Natural killer cell (primary cell): ENCODE data around the gene TMEM120B. TPM values are rescaled to one million over a fixed set of nuclear protein-coding genes. Genes with fewer than 3 reads are reported as not detected.
A peak's percentile ranks its signal among the peaks of the same experiment; 100 is the strongest.

Experiments used
- ATAC-seq, 3 donors: fragments of 150-1000 bp in 2 of 3; fragments of 200-7000 bp in 1 of 3; cut with Tn5 transposase; 1 replicate in 1 of 3; 2 replicates in 2 of 3; pipeline ENCODE4 v1.10.0; 2021; ENCODE audit warnings: mild to moderate bottlenecking in 2 of 3, moderate library complexity in 2 of 3
- DNase-seq, 2 donors: peaks; one replicate each; pipeline versions ENCODE4 v3.0.0 to v3.0.0-alpha.2; 2013 to 2021; ENCODE audit warnings: mixed read lengths in 1 of 2
- H3K27ac ChIP-seq: one replicate; pipeline ENCODE4 v1.5.1; 2013; ENCODE audit warnings: mild to moderate bottlenecking, low read length
- H3K27me3 ChIP-seq: one replicate; pipeline ENCODE4 v1.6.1; 2013; ENCODE audit warnings: low read length; ENCODE audit not compliant: control insufficient read depth, insufficient read depth
- H3K36me3 ChIP-seq: one replicate; pipeline ENCODE4 v1.6.1; 2013; ENCODE audit warnings: low read length; ENCODE audit not compliant: control insufficient read depth, insufficient read depth
- H3K4me1 ChIP-seq: one replicate; pipeline ENCODE4 v1.6.1; 2013; ENCODE audit warnings: low read length; ENCODE audit not compliant: control insufficient read depth, insufficient read depth
- H3K4me3 ChIP-seq: one replicate; pipeline ENCODE4 v1.5.1; 2013; ENCODE audit warnings: low read length
- H3K9me3 ChIP-seq: one replicate; pipeline ENCODE4 v1.6.1; 2013; ENCODE audit warnings: low read length; ENCODE audit not compliant: control insufficient read depth, insufficient read depth
- H3K27ac Mint-ChIP-seq, 2 donors: one replicate each; pipeline ENCODE4 v1.8.0; 2022; ENCODE audit warnings: mild to moderate bottlenecking in 2 of 2, mixed read lengths in 2 of 2, moderate library complexity in 1 of 2
- H3K27me3 Mint-ChIP-seq, 2 donors: one replicate each; pipeline ENCODE4 v1.8.0; 2022; ENCODE audit warnings: low read depth in 2 of 2, mixed read lengths in 2 of 2
- H3K36me3 Mint-ChIP-seq: one replicate; pipeline ENCODE4 v1.8.0; 2022; ENCODE audit warnings: mixed read lengths
- H3K4me1 Mint-ChIP-seq, 2 donors: one replicate each; pipeline ENCODE4 v1.8.0; 2022; ENCODE audit warnings: mixed read lengths in 2 of 2
- H3K4me3 Mint-ChIP-seq: one replicate; pipeline ENCODE4 v1.8.0; 2022; ENCODE audit warnings: mild to moderate bottlenecking, moderate library complexity, mixed read lengths
- H3K9me3 Mint-ChIP-seq, 2 donors: one replicate each; pipeline ENCODE4 v1.8.0; 2022; ENCODE audit warnings: mixed read lengths in 2 of 2
- WGBS: methylation state at CpG from one replicate; pipeline ENCODE4 v1.1.7; 2013; ENCODE audit warnings: missing lambda C conversion rate; ENCODE audit not compliant: insufficient coverage; 5-methylcytosine and 5-hydroxymethylcytosine counted together
- intact Hi-C: fragments of 100-400 bp; cut with micrococcal nuclease; formaldehyde crosslinking; loops from one replicate; pipeline ENCODE4 v1.14.2; 2022
- total RNA-seq, 4 donors: library from RNA; stranded (reverse); fragments of 120-200 nt in 1 of 4; gene quantifications; one replicate each; pipeline versions ENCODE4 v1.2.3 to v1.2.4, GENCODE V29; 2013 to 2022
- TF ChIP-seq, protein P1 (sequence below): fragments of 200-600 bp; IDR thresholded peaks from one replicate; pipeline ENCODE4 v1.8.0; 2022; ENCODE audit warnings: antibody characterized with exemption

Gene TMEM120B
- total RNA-seq, 3 donors from 2014 or later (not counting 1 experiment from before 2014, with no cell fraction given) = 6.3 to 8.4 (median 7.9) TPM

DNA sequence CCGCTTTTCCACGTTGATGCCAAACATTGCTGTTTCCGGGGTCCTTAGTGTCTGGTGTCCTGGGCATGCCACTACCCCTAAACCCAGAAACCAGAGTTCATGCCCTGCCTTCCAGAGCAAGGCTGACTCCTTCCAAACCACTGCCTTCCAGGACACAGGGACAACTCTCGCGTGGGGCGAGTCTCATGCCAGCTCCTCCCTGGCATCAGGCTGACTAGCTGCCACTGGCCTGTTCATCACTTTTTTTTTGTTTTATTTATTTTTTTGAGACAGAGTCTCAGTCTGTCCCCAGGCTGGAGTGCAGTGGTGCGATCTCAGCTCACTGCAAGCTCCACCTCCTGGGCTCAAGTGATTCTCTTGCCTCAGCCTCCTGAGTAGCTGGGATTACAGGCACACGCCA is 96.1 kb downstream of the TMEM120B start:
- TF ChIP-seq, protein P1, sequence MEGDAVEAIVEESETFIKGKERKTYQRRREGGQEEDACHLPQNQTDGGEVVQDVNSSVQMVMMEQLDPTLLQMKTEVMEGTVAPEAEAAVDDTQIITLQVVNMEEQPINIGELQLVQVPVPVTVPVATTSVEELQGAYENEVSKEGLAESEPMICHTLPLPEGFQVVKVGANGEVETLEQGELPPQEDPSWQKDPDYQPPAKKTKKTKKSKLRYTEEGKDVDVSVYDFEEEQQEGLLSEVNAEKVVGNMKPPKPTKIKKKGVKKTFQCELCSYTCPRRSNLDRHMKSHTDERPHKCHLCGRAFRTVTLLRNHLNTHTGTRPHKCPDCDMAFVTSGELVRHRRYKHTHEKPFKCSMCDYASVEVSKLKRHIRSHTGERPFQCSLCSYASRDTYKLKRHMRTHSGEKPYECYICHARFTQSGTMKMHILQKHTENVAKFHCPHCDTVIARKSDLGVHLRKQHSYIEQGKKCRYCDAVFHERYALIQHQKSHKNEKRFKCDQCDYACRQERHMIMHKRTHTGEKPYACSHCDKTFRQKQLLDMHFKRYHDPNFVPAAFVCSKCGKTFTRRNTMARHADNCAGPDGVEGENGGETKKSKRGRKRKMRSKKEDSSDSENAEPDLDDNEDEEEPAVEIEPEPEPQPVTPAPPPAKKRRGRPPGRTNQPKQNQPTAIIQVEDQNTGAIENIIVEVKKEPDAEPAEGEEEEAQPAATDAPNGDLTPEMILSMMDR = no peak
- H3K4me3 ChIP-seq = no peak overlapping the region
- Mint-ChIP-seq H3K9me3 (no peaks in the 10 kb centered on the region), H3K36me3 (no peaks in the 10 kb centered on the region), H3K27ac (peak overlapping the region; percentile 16 to 51), H3K4me1 (peaks cover 28 to 56% of the 10 kb centered on the region in 2 donors), H3K4me3 (no peak overlapping the region), H3K27me3 (no peaks in the 10 kb centered on the region)
- no peak for ATAC-seq
- peaks cover 61% of the 10 kb centered on the region for H3K36me3 ChIP-seq
- H3K27me3 ChIP-seq = no peaks in the 10 kb centered on the region
- intact Hi-C loops = no loop called here
- H3K9me3 ChIP-seq = no peaks in the 10 kb centered on the region
- 93% methylated on average over 8 of the region's 8 CpGs for WGBS
- H3K27ac ChIP-seq = no peak overlapping the region
- H3K4me1 ChIP-seq = peaks cover 68% of the 10 kb centered on the region
- no peak for DNase-seq

DNA sequence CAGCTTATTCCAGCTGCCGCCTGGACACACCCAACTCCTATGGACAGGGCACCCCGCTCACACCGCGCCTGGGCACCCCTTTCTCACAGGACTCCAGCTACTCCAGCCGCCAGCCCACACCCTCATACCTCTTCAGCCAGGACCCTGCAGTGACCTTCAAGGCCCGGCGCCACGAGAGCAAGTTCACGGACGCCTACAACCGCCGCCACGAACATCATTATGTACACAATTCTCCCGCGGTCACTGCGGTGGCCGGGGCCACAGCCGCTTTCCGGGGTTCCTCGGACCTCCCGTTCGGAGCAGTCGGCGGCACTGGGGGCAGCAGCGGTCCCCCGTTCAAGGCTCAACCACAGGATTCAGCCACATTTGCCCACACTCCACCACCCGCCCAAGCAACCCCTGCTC is 97.2 kb downstream of the TMEM120B start:
- no peak for DNase-seq
- H3K4me3 Mint-ChIP-seq = no peak overlapping the region
- Histone ChIP-seq H3K27ac (no peak overlapping the region), H3K36me3 (peaks cover 68% of the 10 kb centered on the region), H3K9me3 (no peaks in the 10 kb centered on the region), H3K4me3 (no peak overlapping the region), H3K4me1 (peaks cover 72% of the 10 kb centered on the region), H3K27me3 (no peaks in the 10 kb centered on the region)
- no peaks in the 10 kb centered on the region for H3K27me3 Mint-ChIP-seq
- H3K9me3 Mint-ChIP-seq = no peaks in the 10 kb centered on the region
- H3K4me1 Mint-ChIP-seq = peaks cover 31 to 58% of the 10 kb centered on the region in 2 donors
- intact Hi-C loops = loop anchor here (5.0 kb wide), 1 partner anchor 32 kb away; no protein-coding TSS in a partner anchor
- TF ChIP-seq, protein P1 = no peak
- WGBS = 94% methylated on average over 27 of the region's 27 CpGs
- ATAC-seq = no peak
- H3K36me3 Mint-ChIP-seq = no peaks in the 10 kb centered on the region
- H3K27ac Mint-ChIP-seq = no peak overlapping the region

DNA sequence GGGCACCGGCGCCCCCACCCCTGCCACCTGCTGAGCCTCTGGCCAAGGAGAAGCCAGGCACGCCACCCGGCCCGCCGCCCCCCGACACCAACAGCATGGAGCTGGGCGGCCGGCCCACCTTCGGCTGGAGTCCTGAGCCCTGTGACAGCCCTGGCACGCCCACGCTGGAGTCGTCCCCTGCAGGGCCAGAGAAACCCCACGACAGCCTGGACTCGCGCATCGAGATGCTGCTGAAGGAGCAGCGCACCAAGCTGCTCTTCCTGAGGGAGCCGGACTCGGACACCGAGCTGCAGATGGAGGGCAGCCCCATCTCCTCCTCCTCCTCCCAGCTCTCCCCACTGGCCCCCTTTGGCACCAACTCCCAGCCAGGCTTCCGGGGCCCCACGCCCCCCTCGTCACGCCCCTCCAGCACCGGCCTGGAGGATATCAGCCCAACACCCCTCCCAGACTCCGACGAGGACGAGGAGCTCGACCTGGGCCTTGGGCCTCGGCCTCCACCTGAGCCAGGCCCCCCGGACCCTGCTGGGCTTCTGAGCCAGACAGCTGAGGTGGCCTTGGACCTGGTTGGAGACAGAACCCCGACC is 97.8 kb downstream of the TMEM120B start:
- Histone ChIP-seq H3K4me1 (peaks cover 67% of the 10 kb centered on the region), H3K27ac (no peak overlapping the region), H3K36me3 (peaks cover 74% of the 10 kb centered on the region), H3K4me3 (no peak overlapping the region), H3K27me3 (no peaks in the 10 kb centered on the region), H3K9me3 (no peaks in the 10 kb centered on the region)
- Mint-ChIP-seq H3K27ac (peak overlapping the region in 1 of 2 donors; percentile 67), H3K27me3 (no peaks in the 10 kb centered on the region), H3K4me3 (no peak overlapping the region), H3K36me3 (no peaks in the 10 kb centered on the region), H3K4me1 (peaks cover 31 to 58% of the 10 kb centered on the region in 2 donors), H3K9me3 (no peaks in the 10 kb centered on the region)
- ATAC-seq (no peak), DNase-seq (no peak)
- TF ChIP-seq, protein P1 = no peak
- intact Hi-C loops = loop anchor here (5.0 kb wide), 1 partner anchor 33 kb away; no protein-coding TSS in a partner anchor
- WGBS = 94% methylated on average over 33 of the region's 33 CpGs
